ENCODE measurements around the gene GRIA4. TPM values are rescaled to one million over a fixed set of nuclear protein-coding genes. Genes with fewer than 3 reads are reported as not detected.

Gene GRIA4
- polyA plus RNA-seq, 2 of the 4 experiments (the other 2 are of a cell fraction), result not detected

DNA sequence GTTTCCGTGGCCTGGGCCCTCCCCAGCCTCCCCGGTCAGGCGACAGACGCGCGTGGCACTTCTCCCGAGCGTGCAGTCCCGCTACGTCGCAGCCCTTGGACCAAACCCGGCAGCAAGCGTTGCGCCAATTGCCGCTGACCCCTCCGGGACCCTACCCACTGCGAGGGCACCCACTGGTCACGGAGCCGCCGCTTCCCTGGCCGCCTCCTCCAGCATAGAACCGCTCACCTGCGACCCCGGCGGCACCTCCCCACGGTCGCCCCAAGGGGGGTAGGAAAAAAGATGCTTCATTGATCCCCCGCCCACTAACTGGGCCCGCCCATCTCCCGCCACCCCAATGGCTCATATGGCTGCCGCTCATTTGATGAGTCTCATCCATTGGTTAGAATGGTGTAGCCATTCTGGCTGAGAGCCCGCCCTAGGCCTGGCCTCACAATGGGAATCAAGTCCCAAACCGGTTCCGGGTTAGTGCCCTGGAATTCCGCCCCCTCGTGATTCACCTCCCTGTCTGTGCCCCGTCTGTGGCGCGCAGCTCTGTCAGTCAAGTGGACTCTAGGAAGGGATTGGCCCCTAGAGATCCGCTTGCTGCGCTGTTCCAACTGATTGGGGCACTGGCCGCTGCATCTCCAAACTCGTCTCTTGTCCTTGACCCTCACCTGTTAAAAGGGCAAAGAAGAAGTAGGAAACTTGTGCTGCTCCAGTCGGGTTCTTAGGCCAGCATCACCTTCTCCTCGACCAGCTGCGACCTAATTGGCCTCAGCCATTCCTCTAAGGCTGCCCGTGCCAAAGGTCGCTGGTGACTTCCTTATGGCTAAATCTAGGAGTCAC, 412.3 kb downstream of the GRIA4 start, which contains the start of gene MSANTD4:
Gene MSANTD4, minus strand, starts transcription at position 274 of the 828 bp plus-strand sequence. CDS start 11,323 bp downstream, outside the sequence.
- FAIRE-seq (no peak), ATAC-seq (peak; percentile 99 to 100), DNase-seq (ENCODE audit: low read depth in 1 of 2, low spot score in 1 of 2) (peak; percentile 94 to 98)
- POLR2A ChIA-PET, result interaction anchor here (1.1 kb wide), 1 partner anchor 55 kb away, joined by 10 read pairs; the partner anchor contains the start of genes AASDHPPT and KBTBD3
- CTCF ChIA-PET, result no interaction called here
- Histone ChIP-seq H3K4me2 (peak within 1 kb of the TSS; percentile 81), H3K9me3 (no peaks in the 10 kb centered on the region), H3K4me3 (peak within 1 kb of the TSS; percentile 72), H3K4me1 (peaks cover 21% of the 10 kb centered on the region), H3K27ac (peak within 1 kb of the TSS; percentile 74 to 96)
- 5% methylated on average over 6 of the region's 48 CpGs for WGBS (ENCODE audit: missing lambda C conversion rate)
- TF ChIP-seq RFX5 (IDR thresholded peaks at IDR 0.05) (no peak), KDM1A (IDR thresholded peaks at IDR 0.05; ENCODE audit: low read depth) (no peak), MAZ (IDR thresholded peaks at IDR 0.05; ENCODE audit: borderline replicate concordance, low read depth, low read length) (no peak), FOXS1 (CRISPR knock-in tag; IDR thresholded peaks at IDR 0.05) (no peak), BHLHE40 (IDR thresholded peaks at IDR 0.05; ENCODE audit: low read depth, low read length) (no peak), POLR2AphosphoS2 (conservative IDR thresholded peaks at IDR 0.05; ENCODE audit: low read length) (no peak), CHD4 (IDR thresholded peaks at IDR 0.05; ENCODE audit: borderline replicate concordance) (no peak), CBX2 (IDR thresholded peaks at IDR 0.05; ENCODE audit: borderline replicate concordance, low read depth) (no peak), HDAC2 (IDR thresholded peaks at IDR 0.05) (no peak), JUN (IDR thresholded peaks at IDR 0.05) (peak in 1 of 2 experiments; percentile 66; a peak in 2 of 5 replicates), SREBF2 (IDR thresholded peaks at IDR 0.05) (no peak), KDM5A (IDR thresholded peaks at IDR 0.05) (no peak), ESRRA (IDR thresholded peaks at IDR 0.05; ENCODE audit: borderline replicate concordance, low read length) (peak; percentile 94), MYC (IDR thresholded peaks at IDR 0.05; ENCODE audit: borderline replicate concordance, low read length) (no peak), POLR2A (IDR thresholded peaks at IDR 0.05; ENCODE audit: low read length) (peak; percentile 43), EHF (CRISPR knock-in tag; IDR thresholded peaks at IDR 0.05) (no peak), NPAS2 (CRISPR knock-in tag; IDR thresholded peaks at IDR 0.05; ENCODE audit: borderline replicate concordance) (no peak), RAD21 (conservative IDR thresholded peaks at IDR 0.05 in 1 of 2, IDR thresholded peaks at IDR 0.05 in 1 of 2) (no peak), HOXB5 (CRISPR knock-in tag; IDR thresholded peaks at IDR 0.05) (no peak), FOSL2 (IDR thresholded peaks at IDR 0.05) (0 out of 2 replicates have a peak, but pooled peaks have one; percentile 27), FOSL2 (CRISPR knock-in tag; IDR thresholded peaks at IDR 0.05) (peak; percentile 86), EHMT2 (IDR thresholded peaks at IDR 0.05; ENCODE audit: low read depth) (no peak), RARB (CRISPR knock-in tag; IDR thresholded peaks at IDR 0.05) (no peak), CEBPB (IDR thresholded peaks at IDR 0.05) (no peak), PHF8 (IDR thresholded peaks at IDR 0.05; ENCODE audit: borderline replicate concordance, low read depth) (no peak; the same call in none of the 2 replicates), ZNF302 (CRISPR knock-in tag; IDR thresholded peaks at IDR 0.05) (no peak), JUNB (IDR thresholded peaks at IDR 0.05) (no peak), RCOR1 (IDR thresholded peaks at IDR 0.05; ENCODE audit: low read depth, low read length) (no peak)
- TF ChIP-seq, protein P1, sequence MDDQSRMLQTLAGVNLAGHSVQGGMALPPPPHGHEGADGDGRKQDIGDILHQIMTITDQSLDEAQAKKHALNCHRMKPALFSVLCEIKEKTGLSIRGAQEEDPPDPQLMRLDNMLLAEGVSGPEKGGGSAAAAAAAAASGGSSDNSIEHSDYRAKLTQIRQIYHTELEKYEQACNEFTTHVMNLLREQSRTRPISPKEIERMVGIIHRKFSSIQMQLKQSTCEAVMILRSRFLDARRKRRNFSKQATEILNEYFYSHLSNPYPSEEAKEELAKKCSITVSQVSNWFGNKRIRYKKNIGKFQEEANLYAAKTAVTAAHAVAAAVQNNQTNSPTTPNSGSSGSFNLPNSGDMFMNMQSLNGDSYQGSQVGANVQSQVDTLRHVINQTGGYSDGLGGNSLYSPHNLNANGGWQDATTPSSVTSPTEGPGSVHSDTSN (IDR thresholded peaks at IDR 0.05), result peak; percentile 97
- TF ChIP-seq, protein P2, sequence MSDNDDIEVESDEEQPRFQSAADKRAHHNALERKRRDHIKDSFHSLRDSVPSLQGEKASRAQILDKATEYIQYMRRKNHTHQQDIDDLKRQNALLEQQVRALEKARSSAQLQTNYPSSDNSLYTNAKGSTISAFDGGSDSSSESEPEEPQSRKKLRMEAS (IDR thresholded peaks at IDR 0.05), result 0 out of 2 replicates have a peak, but pooled peaks have one; percentile 29
- TF ChIP-seq, protein P3, sequence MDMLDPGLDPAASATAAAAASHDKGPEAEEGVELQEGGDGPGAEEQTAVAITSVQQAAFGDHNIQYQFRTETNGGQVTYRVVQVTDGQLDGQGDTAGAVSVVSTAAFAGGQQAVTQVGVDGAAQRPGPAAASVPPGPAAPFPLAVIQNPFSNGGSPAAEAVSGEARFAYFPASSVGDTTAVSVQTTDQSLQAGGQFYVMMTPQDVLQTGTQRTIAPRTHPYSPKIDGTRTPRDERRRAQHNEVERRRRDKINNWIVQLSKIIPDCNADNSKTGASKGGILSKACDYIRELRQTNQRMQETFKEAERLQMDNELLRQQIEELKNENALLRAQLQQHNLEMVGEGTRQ (IDR thresholded peaks at IDR 0.05), result peak; percentile 10; the same call in 1 of the 2 replicates
- TF ChIP-seq, protein P4, sequence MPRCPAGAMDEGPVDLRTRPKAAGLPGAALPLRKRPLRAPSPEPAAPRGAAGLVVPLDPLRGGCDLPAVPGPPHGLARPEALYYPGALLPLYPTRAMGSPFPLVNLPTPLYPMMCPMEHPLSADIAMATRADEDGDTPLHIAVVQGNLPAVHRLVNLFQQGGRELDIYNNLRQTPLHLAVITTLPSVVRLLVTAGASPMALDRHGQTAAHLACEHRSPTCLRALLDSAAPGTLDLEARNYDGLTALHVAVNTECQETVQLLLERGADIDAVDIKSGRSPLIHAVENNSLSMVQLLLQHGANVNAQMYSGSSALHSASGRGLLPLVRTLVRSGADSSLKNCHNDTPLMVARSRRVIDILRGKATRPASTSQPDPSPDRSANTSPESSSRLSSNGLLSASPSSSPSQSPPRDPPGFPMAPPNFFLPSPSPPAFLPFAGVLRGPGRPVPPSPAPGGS (IDR thresholded peaks at IDR 0.05), result no peak
- TF ChIP-seq, protein P5, sequence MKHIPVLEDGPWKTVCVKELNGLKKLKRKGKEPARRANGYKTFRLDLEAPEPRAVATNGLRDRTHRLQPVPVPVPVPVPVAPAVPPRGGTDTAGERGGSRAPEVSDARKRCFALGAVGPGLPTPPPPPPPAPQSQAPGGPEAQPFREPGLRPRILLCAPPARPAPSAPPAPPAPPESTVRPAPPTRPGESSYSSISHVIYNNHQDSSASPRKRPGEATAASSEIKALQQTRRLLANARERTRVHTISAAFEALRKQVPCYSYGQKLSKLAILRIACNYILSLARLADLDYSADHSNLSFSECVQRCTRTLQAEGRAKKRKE (CRISPR knock-in tag; IDR thresholded peaks at IDR 0.05; ENCODE audit: low read depth), result no peak
- TF ChIP-seq, protein P6, sequence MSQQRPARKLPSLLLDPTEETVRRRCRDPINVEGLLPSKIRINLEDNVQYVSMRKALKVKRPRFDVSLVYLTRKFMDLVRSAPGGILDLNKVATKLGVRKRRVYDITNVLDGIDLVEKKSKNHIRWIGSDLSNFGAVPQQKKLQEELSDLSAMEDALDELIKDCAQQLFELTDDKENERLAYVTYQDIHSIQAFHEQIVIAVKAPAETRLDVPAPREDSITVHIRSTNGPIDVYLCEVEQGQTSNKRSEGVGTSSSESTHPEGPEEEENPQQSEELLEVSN (IDR thresholded peaks at IDR 0.05; ENCODE audit: borderline replicate concordance, low read depth), result no peak
- TF ChIP-seq, protein P7, sequence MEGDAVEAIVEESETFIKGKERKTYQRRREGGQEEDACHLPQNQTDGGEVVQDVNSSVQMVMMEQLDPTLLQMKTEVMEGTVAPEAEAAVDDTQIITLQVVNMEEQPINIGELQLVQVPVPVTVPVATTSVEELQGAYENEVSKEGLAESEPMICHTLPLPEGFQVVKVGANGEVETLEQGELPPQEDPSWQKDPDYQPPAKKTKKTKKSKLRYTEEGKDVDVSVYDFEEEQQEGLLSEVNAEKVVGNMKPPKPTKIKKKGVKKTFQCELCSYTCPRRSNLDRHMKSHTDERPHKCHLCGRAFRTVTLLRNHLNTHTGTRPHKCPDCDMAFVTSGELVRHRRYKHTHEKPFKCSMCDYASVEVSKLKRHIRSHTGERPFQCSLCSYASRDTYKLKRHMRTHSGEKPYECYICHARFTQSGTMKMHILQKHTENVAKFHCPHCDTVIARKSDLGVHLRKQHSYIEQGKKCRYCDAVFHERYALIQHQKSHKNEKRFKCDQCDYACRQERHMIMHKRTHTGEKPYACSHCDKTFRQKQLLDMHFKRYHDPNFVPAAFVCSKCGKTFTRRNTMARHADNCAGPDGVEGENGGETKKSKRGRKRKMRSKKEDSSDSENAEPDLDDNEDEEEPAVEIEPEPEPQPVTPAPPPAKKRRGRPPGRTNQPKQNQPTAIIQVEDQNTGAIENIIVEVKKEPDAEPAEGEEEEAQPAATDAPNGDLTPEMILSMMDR (IDR thresholded peaks at IDR 0.05), result no peak

Measured in A549 (cell line).